HTERT RPE-1 (cell line): Measurements from ENCODE around the gene TRAPPC8.
"Not testable (repeated sequence)": the region's sequence is repeated elsewhere in the genome, so short reads cannot be mapped to it uniquely, and the experiment has no call there.

Experiments
- in situ Hi-C: fragments of 300-500 bp; cut with MboI; formaldehyde crosslinking; loops from 4 replicates; pipeline ENCODE4 v1.14.3; 2020; ENCODE audit warnings: low sequenced_read_pairs

Gene TRAPPC8

GRCh38 chr18:31801078-31801477, 141.8 kb downstream of the TRAPPC8 start:
- in situ Hi-C loops, result no loop called here

- in situ Hi-C loops, result not testable (repeated sequence)
Measured at GRCh38 chr18:31799257-31799656, 143.7 kb downstream of the TRAPPC8 start.

- in situ Hi-C loops, result no loop called here
Measured at GRCh38 chr18:31798399-31798798, 144.5 kb downstream of the TRAPPC8 start.

- in situ Hi-C loops, result no loop called here
Measured at GRCh38 chr18:31795747-31796146, 147.2 kb downstream of the TRAPPC8 start.

GRCh38 chr18:31793531-31793930, 149.4 kb downstream of the TRAPPC8 start:
- in situ Hi-C loops, result no loop called here

GRCh38 chr18:31792580-31792911, 150.4 kb downstream of the TRAPPC8 start:
- in situ Hi-C loops, result no loop called here

- in situ Hi-C loops, result no loop called here
Measured at GRCh38 chr18:31791817-31792579, 150.9 kb downstream of the TRAPPC8 start.

GRCh38 chr18:31789409-31789808, 153.5 kb downstream of the TRAPPC8 start:
- in situ Hi-C loops, result no loop called here

- in situ Hi-C loops, result no loop called here
Measured at GRCh38 chr18:31783059-31783458, 159.9 kb downstream of the TRAPPC8 start.
